NCI-H1436 treated with DMSO at 0.1 percent for 48 hours (cell line): ENCODE results near the gene LRRC1.
"Not testable (repeated sequence)": the region's sequence is repeated elsewhere in the genome, so short reads cannot be mapped to it uniquely, and the experiment has no call there.

Experiments used
- DNase-seq: peaks from one replicate; lab custom pipeline; 2025; lab: John Stamatoyannopoulos, UW

Gene LRRC1

DNA sequence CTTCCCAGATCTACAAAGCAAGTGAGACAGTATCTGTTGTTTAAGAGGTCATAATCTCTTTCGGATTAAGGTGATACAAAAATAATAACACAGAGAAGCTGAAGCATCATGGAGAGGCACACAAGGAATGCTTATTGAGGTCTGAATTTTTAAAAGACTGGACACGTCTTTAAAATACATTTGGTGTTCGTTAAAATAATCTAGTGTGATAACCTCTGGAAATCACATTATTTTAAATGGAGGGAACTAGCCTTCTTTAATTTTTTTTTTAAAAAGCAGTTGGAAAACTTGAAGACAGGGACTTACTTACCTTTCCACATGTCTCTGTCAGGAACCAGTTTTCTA is 1.9 kb upstream of the LRRC1 start:
- no peak for DNase-seq

DNA sequence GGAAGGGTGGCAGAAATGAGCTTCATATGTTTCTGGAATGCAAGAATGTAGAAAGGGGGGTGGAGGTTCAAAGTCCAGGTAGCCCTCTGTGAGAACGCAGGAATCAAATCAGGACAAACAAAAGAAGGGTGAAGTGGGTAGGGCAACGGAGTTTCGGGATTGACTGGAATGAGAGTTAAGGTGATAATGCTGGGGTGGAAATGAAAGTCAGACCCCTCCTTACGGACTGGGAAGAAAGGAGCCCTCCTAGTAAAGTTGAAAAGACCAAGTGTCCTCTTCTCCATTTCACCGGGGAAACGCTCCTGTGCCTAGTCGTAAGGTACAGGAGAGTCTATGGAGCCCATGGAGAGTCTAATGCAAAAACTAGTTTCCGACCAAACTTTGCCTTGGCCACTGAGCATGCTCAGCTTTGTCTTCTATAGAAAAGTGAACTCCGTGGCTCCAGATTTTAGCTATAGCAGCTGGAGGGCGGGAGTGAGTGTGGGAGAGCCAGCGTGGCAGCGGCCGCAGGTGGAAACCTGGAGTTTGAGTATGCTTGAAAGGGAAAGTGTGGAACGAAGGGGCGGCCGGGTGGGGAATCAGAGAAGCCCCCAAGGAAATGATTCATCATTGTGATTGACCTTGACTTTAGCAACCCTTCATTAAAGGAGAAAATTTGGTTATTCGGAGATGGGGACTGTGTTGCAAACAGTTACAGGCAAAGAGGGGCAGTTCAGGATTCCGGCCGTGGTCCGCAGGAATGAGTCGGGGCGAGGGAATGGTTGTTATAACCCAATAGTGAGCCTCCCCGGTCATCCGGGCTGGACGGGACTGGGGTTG is 1.3 kb upstream of the LRRC1 start:
- DNase-seq: no peak

DNA sequence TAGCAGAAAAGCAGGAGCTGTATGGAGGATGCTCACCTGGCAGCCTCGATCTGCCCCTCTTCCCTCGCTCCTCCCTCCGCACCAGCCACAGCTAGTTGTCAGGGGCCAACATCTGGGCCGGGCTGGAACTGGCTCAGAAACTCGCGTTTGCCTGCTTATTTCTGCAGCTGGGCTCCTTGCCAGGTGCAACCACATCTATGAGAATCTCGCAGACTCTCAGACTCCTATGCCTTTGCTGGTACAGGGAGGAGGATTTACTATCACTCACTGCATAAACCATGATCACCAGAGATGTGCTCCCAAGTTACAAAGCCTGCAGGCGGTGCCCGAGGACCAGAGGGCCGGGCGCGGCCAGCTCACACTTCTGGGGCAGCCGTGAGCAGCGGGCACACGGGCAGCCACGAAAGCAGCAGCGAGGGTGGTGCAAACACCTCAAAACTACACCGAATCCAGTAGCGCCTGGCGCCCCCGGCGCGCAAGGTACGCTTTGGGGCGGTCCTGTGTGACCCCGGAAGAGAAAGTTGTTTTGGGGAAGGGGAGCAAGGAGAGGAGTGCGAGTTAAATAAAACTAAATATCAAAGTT is 577 bp upstream of the LRRC1 start:
- no peak for DNase-seq

DNA sequence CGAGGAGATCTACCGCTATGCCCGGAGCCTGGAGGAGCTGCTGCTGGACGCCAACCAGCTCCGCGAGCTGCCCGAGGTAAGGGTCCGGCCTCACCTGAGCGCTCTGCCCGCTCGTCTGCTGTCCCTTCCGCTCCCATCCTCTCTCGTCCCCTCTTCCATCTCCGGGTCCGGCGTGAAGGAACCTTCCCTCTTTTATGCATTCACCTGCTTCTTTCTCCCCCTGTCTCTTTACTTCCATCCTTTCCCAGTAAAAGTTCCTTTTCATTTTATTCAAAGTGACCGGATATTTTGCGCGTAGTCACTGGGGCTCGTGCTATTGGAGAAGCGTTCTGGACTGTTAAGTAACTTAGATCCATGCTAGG is 516 bp downstream of the LRRC1 start:
- DNase-seq: no peak

DNA sequence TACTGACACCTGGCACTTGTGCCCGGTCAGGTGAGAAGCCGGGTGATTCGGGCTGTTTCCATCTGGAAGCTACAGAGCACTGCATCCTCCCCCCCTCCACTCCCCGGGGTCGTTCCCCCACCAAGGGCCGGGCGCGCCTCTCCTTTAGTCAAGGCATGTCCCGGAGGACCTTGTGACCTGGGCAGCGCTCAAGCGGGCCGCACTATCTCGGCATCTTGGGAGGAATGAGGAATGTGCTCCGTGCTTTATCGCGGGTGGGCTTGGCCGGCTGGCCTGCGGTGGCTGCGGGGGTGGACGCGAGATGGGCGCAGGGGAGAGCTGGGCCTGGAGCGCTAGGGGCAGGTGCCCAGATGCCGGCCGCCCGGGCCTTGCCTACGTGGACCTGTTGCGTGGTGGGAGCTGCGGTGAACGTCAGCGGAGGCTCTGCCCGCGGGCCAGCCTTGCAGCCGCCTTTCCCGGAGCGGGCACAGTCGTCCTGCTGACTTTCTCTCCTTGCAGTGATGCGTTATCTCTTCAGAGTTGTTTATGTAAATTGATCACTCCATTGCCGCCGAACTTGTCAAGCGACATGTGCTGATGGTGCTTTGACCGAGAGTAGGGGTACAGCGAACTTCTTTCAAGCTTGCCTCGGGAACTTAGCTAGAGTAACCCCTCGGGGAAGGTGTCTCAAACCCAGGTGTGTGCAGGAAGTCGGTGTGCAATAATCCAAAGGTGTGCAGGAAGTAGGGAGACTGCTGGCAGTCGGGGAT is 1.1 kb downstream of the LRRC1 start:
- DNase-seq: no peak

DNA sequence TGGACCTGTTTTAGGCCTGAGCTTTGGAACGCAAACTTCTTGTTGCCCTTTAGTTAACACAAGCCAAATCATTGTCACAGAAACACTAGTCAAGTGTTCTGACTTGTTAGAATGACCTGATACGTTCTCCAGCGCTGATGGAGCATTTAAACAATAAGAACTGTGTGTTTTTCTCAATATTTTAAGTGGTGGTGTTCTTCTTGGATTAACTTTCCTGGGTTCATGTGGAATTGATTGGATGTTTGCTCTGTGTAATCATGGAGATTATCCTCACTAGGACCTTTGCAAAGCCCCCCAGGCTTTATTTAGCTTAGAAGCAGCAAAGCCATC is 1.6 kb downstream of the LRRC1 start:
- no peak for DNase-seq

DNA sequence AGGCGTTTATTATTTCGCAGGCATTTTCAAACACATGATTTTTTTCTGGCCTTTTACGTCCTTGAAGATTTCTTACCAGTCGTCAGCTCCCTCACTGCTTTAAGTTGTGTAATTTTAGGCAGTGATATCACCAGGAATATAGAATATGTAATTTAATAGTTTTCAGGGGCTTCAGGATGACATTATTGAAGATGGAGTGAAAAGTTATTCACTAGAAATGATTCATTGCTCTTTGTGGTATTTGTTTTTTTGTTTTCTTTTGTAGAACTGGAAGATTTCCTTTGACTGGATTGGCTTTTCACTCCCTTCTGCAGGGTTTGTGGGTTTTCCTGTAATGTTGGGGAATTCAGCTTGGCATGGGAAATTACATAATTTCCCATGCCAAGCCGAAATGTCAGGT is 2.0 kb downstream of the LRRC1 start:
- no peak for DNase-seq

DNA sequence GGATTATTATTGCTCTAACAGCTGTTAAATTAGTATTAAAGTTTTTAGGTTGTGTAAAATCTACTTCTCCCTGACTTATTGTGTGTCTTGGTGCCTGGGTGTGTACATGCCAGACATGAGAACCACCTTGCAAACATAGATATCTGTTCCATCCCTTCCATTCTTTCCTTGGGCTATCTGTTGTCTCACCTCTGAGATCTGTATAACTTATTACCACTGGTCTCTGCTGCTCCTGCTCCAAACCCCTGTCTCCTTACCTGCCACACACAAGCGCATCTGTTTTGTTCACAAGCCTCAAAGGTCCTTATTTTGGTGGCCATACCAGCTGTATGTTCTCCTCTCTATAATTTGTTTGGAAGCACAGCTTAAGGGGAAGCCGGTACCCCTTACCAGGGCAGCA is 2.5 kb downstream of the LRRC1 start:
- no peak for DNase-seq

DNA sequence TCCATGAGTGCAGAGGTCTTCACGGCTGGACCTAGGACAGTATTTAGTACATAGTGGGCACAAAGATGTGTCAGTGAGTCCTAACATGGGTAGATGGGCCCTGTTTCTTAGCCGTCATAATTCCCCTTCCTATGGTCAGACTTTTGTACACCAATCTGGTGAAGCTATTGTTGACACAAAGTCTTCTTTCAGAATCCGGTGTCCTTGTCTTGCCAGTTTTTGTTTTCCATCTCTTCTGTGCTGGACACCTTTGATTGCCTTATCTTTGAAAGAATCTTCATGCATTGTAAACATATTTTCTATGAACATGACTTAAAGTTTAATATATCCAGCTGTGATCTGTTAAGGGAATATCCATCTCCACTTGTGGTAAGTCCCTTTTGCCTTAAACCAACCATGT is 4.5 kb downstream of the LRRC1 start:
- DNase-seq: no peak

DNA sequence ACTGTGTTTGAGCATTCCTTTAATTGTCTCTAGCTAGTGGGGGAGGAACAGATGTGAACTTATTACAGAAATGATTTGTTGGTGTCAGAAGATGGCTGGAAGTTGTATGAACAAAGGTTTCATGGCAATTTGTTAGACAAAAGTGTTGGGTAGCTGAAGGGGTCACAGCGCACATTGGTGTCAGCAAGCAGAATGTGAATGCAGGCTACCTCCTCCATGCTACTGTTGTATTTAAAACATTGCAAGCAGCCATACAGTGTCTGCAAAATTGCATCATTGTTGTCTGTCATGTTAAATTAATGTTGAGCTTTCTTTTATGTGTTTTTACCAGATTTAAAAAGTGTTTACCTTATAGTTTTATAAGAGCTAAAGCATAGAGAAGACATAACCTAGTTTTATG is 6.2 kb downstream of the LRRC1 start:
- DNase-seq: no peak

DNA sequence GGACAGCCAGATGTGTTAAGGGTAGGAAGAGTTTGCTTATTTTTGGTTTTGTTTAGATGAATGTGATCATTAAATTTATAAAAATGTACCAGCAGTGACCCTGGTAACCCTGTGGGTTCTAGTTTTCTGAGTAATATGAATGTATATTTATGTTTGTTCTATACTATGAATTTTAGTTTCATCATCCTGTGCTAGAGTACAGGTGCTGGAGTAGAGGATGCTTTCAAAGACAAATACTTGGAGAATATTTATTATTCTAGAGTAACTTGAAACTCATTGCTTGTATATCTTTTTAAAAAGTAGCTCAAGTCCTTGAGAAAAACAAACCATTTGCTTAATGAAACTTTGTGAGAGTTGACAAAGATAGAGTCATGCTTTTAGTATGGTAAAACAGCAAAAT is 7.8 kb downstream of the LRRC1 start:
- no peak for DNase-seq

DNA sequence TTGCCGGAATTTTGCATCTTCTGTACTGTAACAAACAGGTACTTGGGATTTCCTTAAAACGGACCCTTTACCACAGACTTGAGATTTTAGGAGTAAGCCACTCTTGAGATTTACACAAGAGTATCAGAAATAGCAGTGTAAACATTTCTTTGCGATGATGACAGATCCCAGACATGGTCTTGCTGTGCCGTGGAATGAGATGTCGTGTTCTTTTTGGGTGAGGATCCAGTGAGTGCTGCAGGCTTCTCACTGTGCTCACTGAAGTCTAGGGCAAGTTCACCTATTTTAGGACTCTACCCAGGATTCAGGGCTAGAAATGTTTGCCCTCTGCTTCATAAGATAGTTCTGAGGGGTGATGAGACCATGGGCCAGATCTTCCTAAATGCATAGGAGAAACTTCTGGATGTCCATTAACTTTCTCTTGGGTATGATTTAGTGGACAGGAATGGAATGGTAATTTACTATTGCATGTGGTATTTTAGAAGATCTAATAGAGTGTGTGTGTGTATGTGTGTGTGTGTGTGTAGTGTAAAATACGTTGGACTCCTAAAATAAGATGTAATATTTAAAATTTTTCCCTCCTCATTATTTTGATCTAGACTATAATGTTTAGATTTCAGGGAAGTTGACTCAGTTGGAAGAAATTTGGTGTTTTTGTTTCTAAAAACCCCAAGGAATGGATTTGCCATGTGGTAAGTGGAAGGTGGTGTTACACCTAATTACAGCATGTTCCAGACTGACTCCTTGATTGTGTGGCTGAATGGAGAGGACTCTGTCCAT is 8.5 kb downstream of the LRRC1 start:
- DNase-seq: no peak

DNA sequence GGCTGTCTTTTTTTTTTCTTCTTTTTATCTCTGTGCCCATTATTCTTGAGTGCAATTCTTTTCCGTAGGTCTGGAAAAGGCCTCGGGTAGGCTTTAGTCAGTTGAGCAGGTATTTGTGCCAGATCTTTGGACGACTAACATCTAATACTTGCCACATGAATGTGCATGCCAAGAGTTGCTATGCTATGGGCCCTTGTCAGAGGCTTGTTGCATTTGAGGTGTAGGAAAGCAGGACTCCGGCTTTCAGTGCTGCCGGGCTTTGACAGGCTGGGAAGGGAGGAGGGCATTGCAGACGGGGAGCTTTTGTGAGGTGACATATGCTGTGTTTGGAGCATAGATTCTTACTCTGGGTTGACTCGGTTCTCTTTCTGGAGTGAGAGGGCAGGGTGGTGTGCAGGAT is 10.2 kb downstream of the LRRC1 start:
- DNase-seq: no peak

DNA sequence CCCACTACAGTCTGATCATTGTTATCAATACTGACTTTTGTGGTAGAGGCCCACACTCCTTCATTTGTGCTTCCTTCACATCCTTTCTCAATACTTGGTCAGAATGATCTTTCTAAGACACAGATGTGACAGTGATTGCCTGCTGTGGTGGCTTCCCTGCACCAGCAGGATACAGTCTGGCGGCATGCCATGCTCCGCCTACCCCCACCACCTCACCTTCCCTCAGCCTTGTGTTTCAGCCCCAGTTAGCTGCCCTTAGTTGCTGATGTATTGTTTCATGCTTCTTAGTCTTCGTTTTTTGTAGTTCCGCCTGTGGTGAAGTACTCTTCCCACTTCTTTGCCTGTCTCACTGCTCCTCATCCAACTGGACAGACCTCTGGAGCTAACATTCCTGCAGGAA is 10.9 kb downstream of the LRRC1 start:
- DNase-seq: no peak

DNA sequence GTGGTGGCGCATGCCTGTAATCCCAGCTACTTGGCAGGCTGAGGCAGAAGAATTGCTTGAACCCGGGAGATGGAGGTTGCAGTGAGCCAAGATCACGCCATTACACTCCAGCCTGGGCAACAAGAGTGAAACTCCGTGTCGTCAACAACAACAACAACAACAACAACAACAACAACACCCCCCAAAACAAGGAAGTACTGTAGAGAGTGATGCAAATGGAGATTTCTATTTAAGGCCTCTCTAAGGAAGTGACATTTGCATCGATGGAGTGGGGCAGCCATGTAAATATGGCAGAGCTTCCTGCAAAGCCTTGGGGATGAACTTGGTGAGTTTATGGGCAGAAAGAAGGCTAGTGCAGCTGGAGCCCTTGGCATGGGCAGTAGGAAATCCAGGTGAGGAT is 12.8 kb downstream of the LRRC1 start:
- not testable (repeated sequence) for DNase-seq

DNA sequence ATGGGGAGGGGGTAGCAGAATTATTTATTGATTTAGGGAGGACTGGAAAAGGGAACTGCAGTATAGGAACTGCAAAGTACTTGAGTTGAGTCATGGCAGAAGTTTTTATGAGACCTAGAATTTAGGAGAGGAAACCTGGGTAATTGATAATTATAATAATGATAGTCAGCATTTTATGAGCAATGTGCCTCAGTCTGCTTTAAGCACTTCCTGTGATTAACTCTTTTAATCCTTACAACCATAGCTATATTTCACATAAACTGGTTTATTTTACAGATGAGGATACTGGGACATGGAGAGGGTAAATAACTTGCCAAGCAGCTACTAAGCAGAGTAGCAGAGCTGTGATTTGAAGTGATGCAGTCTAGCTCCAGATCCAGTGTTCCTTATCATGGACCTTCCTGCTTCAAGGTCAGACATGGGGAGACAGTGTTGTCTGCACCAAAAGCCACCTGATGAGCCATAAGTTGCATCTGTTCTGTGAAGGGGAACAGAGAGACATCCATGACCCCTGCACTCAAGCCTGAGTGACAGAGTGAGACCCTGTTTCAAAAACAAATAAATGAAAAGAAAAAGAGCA is 13.6 kb downstream of the LRRC1 start:
- DNase-seq: no peak

DNA sequence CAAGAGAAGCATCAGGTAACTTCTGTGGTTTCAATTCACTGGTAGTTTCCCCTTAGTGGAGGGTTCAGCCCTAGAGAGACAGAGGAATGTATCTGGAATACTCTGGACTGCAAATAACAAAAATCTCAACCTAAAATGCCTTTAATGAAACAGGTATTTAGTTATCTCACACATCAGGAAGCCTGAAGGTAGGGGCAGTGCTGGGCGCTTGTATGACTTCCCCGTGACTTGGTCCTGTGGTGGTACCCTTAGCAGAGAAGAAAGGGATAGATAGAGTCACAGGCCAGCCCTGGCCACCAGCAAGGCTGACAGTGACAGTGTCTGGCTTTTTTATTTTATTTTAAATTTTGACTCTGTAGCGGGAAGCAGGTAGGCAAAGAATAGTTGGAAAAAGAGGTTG is 14.9 kb downstream of the LRRC1 start:
- no peak for DNase-seq

DNA sequence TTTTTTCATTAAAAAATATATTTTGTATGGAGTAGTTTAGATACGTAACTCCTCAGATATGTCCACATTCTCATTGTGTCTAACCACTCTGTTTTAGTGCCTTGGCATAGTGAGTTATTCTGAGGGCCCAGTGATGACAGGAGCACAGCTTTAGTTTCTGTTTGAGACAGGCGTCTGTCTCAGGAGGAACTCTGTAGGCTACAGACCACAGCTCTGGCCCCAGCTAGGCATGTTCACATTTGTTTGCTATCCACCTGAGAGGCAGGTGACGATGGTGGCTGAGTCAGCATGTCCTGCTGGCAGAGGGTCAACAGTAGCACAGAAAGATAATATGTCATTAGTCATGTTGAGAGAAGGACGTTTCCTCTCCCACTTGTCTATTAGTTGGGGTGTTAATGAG is 16.3 kb downstream of the LRRC1 start:
- peak; percentile 40 for DNase-seq

DNA sequence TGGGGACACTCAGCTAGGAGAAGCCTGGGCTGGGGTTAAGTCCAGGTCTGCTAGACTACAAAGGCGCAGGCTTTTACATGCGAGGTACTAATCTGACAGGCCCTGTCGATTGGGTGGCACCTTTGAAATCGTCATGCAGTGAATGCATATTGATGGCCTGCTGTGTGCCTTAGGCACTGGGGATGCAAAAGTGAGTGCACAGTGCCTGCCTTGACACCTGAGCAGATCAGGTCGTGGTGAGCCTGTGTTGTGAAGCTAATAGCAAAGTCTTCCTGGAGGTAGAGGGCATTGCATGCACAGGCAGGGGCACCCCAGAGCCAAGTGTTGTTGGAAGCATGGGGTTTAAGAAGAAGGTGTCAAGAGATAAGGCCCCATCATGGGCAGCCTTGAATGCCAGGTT is 16.9 kb downstream of the LRRC1 start:
- no peak for DNase-seq

DNA sequence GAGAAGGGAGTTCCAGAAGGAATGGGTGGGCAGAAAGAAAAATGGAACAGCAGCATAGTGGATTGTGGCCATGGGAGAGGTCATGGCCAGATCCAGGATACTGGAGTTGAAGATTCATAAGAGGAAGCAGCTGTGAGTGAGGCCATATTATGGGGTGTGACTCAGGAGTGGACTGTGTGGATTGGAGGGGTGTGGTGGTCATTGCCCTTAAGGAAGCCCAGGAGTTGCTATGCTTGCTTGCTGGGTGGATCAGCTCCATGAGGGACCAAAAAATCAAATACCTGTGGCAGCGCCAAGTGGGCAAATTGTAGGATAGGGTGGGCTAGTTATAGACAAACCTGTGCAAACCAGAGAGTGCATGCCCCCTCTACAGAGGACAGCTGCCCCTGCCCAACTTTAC is 18.3 kb downstream of the LRRC1 start:
- DNase-seq: no peak

DNA sequence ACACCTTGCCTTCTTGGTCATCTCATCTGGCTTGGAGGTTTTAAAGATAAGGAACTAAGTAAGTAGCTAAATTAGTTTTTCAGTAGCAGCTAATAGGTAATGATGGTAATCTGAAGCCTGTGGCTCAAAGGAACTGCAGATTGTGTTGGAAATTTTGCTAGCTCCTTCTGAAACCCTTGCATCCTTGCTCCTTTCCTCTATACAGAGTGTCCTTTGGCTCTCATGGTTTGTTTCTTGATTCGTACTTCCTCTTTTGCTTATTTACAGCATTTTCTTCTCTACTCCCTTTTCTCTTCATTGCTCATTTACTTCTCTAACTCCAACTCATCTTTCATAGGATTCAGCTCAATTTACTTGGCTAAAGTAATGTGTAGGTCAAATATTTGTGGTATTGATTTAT is 19.0 kb downstream of the LRRC1 start:
- no peak for DNase-seq

DNA sequence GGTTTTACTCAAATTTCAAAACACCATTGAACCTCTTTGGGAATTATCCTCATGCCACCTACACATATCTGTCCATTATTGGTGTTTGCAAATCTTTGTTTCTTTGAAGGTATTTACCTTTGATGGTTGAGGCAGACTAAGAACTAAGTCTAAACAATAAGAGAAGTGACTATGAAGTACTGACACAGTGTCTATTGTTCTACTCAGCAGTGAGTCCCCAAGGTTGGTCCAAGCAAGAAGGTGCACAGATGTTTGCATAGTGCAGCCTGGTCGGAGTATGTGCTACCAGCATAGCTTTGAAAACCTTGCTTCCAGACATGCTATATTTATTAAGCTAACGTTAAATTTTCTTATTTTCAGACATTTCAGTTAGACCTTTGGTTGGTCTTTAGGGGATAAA is 19.5 kb downstream of the LRRC1 start:
- DNase-seq: no peak
